ENCODE results near the gene OSBPL9. TPM values are rescaled to one million over a fixed set of nuclear protein-coding genes. Genes with fewer than 3 reads are reported as not detected.

OSBPL9 gene
- polyA plus RNA-seq, 1 experiment = 69.6 TPM

DNA sequence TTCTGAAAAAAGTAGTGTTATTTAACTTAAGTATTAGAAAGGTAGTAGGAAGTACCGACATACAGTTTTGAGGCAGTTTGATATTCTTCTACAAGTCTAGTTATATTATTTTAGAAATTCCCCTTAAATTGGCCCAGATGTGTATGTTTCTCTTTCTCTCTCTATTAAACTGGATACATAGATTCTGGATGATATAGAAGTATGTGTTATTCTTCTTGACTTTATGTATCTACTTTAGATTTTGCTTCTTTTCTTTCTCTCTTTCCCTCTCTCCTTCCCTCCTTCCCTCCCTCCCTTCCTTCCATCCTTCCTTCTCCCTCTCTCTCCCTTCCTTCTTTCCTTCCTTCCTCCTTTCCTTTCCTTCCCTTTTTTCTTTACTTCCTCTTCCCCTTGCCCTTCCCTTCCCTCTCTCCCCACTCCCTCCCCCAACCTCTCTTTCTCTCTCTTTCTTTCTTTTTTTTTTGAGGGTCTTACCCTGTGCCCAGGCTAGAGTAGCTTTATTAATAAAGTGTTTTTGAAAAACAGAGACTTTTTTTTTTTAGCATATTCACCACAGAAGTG, 124.3 kb downstream of the OSBPL9 start:
- TF ChIP-seq, protein P1, sequence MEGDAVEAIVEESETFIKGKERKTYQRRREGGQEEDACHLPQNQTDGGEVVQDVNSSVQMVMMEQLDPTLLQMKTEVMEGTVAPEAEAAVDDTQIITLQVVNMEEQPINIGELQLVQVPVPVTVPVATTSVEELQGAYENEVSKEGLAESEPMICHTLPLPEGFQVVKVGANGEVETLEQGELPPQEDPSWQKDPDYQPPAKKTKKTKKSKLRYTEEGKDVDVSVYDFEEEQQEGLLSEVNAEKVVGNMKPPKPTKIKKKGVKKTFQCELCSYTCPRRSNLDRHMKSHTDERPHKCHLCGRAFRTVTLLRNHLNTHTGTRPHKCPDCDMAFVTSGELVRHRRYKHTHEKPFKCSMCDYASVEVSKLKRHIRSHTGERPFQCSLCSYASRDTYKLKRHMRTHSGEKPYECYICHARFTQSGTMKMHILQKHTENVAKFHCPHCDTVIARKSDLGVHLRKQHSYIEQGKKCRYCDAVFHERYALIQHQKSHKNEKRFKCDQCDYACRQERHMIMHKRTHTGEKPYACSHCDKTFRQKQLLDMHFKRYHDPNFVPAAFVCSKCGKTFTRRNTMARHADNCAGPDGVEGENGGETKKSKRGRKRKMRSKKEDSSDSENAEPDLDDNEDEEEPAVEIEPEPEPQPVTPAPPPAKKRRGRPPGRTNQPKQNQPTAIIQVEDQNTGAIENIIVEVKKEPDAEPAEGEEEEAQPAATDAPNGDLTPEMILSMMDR (IDR thresholded peaks at IDR 0.05; ENCODE audit: low read depth, low read length) = no peak
- Histone ChIP-seq H3K4me3 (ENCODE audit: low read depth, low read length) (no peak overlapping the region), H3K27me3 (ENCODE audit: control insufficient read depth, insufficient read depth, low read length) (no peaks in the 10 kb centered on the region), H3K27ac (ENCODE audit: low read depth, low read length) (no peak overlapping the region), H3K9me3 (ENCODE audit: control insufficient read depth, insufficient read depth, low read length) (no peaks in the 10 kb centered on the region)
- ChIA-PET CTCF (interaction anchor here (0.6 to 0.9 kb wide), 3 partner anchors 11 to 28 kb away, joined by 3 read pairs; no protein-coding TSS in a partner anchor), POLR2A (no interaction called here)
- DNase-seq (ENCODE audit: low read depth, low spot score) = no peak

DNA sequence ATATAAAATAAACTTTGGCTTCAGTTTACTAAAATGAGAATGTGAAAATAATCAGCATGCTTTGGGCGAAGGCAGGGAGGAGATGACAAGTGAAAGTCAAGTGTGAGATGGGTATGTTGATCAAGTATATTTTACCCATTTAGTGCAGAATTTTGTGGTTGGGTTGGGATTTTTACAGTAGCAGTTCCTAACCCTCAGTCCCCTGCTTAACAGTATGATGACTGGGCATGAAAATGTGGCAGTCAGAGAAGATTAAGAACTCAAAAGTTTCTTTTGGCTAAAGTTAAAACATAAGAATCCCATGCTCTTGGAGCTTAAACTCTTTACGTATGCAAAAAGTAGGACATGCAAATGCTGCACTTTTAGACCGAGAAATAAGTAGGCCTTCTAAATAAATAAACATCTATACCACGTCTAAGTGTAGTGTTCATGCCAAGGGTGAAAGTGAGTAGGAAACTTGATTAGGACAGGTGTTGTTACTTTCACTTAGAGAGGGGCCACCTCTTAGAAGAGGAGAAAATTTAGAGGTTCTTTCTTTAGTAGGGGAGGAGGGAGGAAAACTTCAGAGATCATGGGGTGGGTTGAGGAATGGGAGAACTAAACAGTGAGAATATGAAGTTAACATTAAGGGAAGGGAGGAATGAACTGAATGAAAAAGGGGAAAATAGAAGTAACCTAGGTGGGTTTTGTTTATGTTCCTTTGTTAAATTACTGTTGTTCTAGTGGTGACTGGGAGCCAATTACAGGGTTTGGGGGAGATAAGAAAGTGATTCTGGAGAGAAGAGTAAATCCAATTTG, 127.8 kb downstream of the OSBPL9 start:
- H3K9me3 ChIP-seq (ENCODE audit: control insufficient read depth, insufficient read depth, low read length) = no peaks in the 10 kb centered on the region
- DNase-seq (ENCODE audit: low read depth, low spot score) = no peak
- H3K4me3 ChIP-seq (ENCODE audit: low read depth, low read length) = no peak overlapping the region
- no peaks in the 10 kb centered on the region for H3K27me3 ChIP-seq (ENCODE audit: control insufficient read depth, insufficient read depth, low read length)
- ChIA-PET CTCF (interaction anchor here (1.0 kb wide), 1 partner anchor 25 kb away, joined by 4 read pairs; no protein-coding TSS in a partner anchor), POLR2A (no interaction called here)
- TF ChIP-seq, protein P1 (IDR thresholded peaks at IDR 0.05; ENCODE audit: low read depth, low read length) = no peak
- H3K27ac ChIP-seq (ENCODE audit: low read depth, low read length) = no peak overlapping the region

GRCh38 chr1:51745304-51745570, 128.3 kb downstream of the OSBPL9 start:
- POLR2A ChIA-PET = no interaction called here
- H3K27ac ChIP-seq (ENCODE audit: low read depth, low read length) = no peak overlapping the region
- CTCF ChIA-PET = interaction anchor here (1.0 kb wide), 1 partner anchor 24 kb away, joined by 4 read pairs; no protein-coding TSS in a partner anchor
- TF ChIP-seq, protein P1 (IDR thresholded peaks at IDR 0.05; ENCODE audit: low read depth, low read length) = no peak
- no peak overlapping the region for H3K4me3 ChIP-seq (ENCODE audit: low read depth, low read length)
- H3K9me3 ChIP-seq (ENCODE audit: control insufficient read depth, insufficient read depth, low read length) = no peaks in the 10 kb centered on the region
- DNase-seq (ENCODE audit: low read depth, low spot score) = no peak
- no peaks in the 10 kb centered on the region for H3K27me3 ChIP-seq (ENCODE audit: control insufficient read depth, insufficient read depth, low read length)

- ChIA-PET CTCF (no interaction called here), POLR2A (interaction anchor here (0.7 kb wide), 1 partner anchor 58 kb away, joined by 4 read pairs; no protein-coding TSS in a partner anchor)
- Histone ChIP-seq H3K27me3 (ENCODE audit: control insufficient read depth, insufficient read depth, low read length) (no peaks in the 10 kb centered on the region), H3K4me3 (ENCODE audit: low read depth, low read length) (no peak overlapping the region), H3K27ac (ENCODE audit: low read depth, low read length) (no peak overlapping the region), H3K9me3 (ENCODE audit: control insufficient read depth, insufficient read depth, low read length) (no peaks in the 10 kb centered on the region)
- TF ChIP-seq, protein P1 (IDR thresholded peaks at IDR 0.05; ENCODE audit: low read depth, low read length) = no peak
- no peak for DNase-seq (ENCODE audit: low read depth, low spot score)
These were observed 132.3 kb downstream of the OSBPL9 start for GRCh38 chr1:51749151-51749550.

GRCh38 chr1:51750218-51750617, 133.3 kb downstream of the OSBPL9 start:
- CTCF ChIA-PET = interaction anchor here (0.7 to 2.0 kb wide), 2 partner anchors 15 to 19 kb away, joined by 3 to 9 read pairs; no protein-coding TSS in a partner anchor
- Histone ChIP-seq H3K27ac (ENCODE audit: low read depth, low read length) (no peak overlapping the region), H3K27me3 (ENCODE audit: control insufficient read depth, insufficient read depth, low read length) (no peaks in the 10 kb centered on the region), H3K4me3 (ENCODE audit: low read depth, low read length) (no peak overlapping the region), H3K9me3 (ENCODE audit: control insufficient read depth, insufficient read depth, low read length) (no peaks in the 10 kb centered on the region)
- POLR2A ChIA-PET = no interaction called here
- no peak for DNase-seq (ENCODE audit: low read depth, low spot score)
- TF ChIP-seq, protein P1 (IDR thresholded peaks at IDR 0.05; ENCODE audit: low read depth, low read length) = no peak
